UCSD-AML1 (cell line): ENCODE measurements around the gene ZNF592.
A peak's percentile ranks its signal among the peaks of the same experiment; 100 is the strongest.
"Not testable (repeated sequence)": the region's sequence is repeated elsewhere in the genome, so short reads cannot be mapped to it uniquely, and the experiment has no call there.

Source experiments
- DNase-seq: peaks from one replicate; lab custom pipeline; 2025; ENCODE audit not compliant: unreplicated experiment; lab: John Stamatoyannopoulos, UW

ZNF592 gene

GRCh38 chr15:84748274-84749110 is at the start of gene ZNF592:
ZNF592 (plus strand) TSS chr15:84748592; CDS start chr15:84782676, 34,084 bp downstream.
- DNase-seq: peak; percentile 83

- DNase-seq: no peak
These were observed 48.7 kb upstream of the ZNF592 start for GRCh38 chr15:84699538-84700191.

- no peak for DNase-seq
These were observed 45.4 kb upstream of the ZNF592 start for GRCh38 chr15:84702961-84703482.

- no peak for DNase-seq
These were observed 44.6 kb upstream of the ZNF592 start for GRCh38 chr15:84703808-84704207.

GRCh38 chr15:84714372-84714771 is 34.0 kb upstream of the ZNF592 start:
- no peak for DNase-seq

- no peak for DNase-seq
These were observed 33.6 kb upstream of the ZNF592 start for GRCh38 chr15:84714821-84715220.

GRCh38 chr15:84715441-84716035 is 32.9 kb upstream of the ZNF592 start:
- DNase-seq: peak; percentile 53

- peak; percentile 95 for DNase-seq
These were observed 32.2 kb upstream of the ZNF592 start, which contains the start of gene SEC11A for GRCh38 chr15:84716036-84716732. SEC11A (minus strand) TSS chr15:84716139; CDS start chr15:84716075, 64 bp downstream.

- no peak for DNase-seq
These were observed 27.0 kb upstream of the ZNF592 start for GRCh38 chr15:84721371-84721770.

- DNase-seq: no peak
These were observed 25.8 kb upstream of the ZNF592 start for GRCh38 chr15:84722628-84723027.

- peak; percentile 14 for DNase-seq
These were observed 23.3 kb upstream of the ZNF592 start for GRCh38 chr15:84725001-84725491.

GRCh38 chr15:84727429-84727828 is 21.0 kb upstream of the ZNF592 start:
- DNase-seq: no peak

- no peak for DNase-seq
These were observed 16.6 kb upstream of the ZNF592 start for GRCh38 chr15:84731774-84732173.

GRCh38 chr15:84734794-84735479 is 13.5 kb upstream of the ZNF592 start:
- DNase-seq: peak; percentile 44

- not testable (repeated sequence) for DNase-seq
These were observed 12.8 kb upstream of the ZNF592 start for GRCh38 chr15:84735480-84736061.

GRCh38 chr15:84736375-84736774 is 12.0 kb upstream of the ZNF592 start:
- DNase-seq: no peak

GRCh38 chr15:84737005-84737404 is 11.4 kb upstream of the ZNF592 start:
- DNase-seq: no peak

GRCh38 chr15:84740691-84741090 is 7.7 kb upstream of the ZNF592 start:
- DNase-seq: no peak

- DNase-seq: no peak
These were observed 7.3 kb upstream of the ZNF592 start for GRCh38 chr15:84741121-84741520.
